ENCODE data around the gene NTN5.
"Not testable (repeated sequence)": the region's sequence is repeated elsewhere in the genome, so short reads cannot be mapped to it uniquely, and the experiment has no call there.

The NTN5 gene

DNA sequence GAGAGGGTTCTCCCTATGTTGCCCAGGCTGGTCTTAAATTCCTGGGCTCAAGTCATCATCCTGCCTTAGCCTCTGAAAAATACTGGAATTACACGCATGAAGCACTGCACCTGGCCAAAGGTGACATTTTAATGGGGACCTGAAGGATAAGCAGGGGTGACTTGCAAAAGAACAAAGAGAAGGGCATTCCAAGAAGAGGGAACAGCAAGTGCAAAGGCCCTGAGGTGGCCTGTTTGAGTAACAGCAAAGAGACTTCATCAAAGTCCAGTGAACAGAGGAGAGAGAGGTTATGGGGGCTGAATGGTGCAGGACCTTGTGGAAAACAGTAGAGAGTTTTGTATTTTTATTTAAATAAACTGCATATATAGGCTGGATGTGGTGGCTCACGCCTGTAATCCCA lies 31.0 kb downstream of the NTN5 start:
- DNase-seq: no peak

- no peak for DNase-seq
Measured at GRCh38 chr19:48639483-48640375, 33.1 kb downstream of the NTN5 start.

DNA sequence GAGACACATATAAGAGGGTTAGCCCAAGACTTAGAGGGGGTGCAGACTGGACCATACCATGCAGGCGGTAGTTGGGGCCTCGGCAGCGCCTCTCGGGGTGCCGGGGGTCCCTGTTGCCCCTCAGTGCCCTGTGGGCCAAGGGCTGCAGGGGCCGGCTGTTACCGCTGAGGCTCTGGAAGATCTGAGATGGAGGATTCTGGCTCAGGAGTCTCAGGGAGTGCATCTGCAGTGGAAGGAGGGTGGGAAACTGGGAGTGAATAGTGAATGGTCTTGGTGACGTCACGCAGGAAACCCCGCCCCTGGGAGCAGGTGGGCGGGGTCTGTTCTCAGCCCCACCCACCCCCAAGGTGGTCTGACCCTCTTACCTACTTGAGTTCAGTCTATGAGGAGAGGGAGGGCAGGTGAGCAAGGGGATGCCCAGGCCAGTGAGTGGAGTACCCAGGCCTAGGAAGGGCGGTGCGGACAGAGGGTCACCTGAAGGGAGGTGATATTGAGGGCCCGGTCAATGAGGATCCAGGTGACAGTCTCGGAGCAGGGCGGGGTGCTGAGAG lies 33.9 kb downstream of the NTN5 start:
- DNase-seq: no peak

DNA sequence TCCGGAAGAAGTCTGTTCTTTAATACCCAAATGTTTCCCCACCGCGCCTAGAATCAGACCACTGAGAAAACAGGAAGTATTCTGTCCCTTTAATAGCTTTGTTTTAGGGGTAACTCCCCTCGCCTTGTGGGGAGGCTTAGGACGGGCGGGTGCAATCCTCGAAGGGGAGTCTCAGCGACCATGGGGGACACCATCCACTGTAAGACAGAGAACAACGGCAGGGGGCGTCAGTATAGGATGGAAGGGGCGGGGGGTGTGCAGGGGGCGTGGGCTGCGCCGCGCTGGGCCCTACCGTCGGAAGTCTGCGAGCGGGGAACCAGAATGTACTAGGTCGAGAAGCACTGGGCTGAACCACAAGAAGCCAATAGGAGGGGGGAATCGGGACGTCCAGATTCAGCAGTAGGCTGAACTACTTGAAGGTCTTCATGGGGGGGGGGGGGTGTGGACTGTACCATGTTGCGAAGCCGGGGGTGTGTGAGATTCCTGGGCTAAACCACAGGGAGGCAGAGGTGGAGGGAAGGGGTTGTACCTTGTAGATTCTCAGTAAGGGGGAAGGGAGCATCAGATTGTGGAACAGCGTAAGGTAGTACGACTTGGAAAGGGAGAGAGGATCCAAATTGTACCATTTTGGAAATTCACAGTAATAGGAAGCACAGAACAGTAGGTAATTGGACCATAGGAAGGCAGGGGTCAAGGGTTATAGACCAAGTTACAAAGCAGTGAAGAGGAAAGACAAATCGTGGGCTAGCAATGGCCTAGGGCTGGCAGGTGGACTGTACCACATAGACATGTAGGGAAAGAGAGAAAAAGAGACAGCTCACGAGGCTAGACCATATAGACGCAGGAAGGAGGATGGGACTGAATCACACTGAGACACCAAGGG lies 34.6 kb downstream of the NTN5 start:
- DNase-seq: peak; percentile 81

DNA sequence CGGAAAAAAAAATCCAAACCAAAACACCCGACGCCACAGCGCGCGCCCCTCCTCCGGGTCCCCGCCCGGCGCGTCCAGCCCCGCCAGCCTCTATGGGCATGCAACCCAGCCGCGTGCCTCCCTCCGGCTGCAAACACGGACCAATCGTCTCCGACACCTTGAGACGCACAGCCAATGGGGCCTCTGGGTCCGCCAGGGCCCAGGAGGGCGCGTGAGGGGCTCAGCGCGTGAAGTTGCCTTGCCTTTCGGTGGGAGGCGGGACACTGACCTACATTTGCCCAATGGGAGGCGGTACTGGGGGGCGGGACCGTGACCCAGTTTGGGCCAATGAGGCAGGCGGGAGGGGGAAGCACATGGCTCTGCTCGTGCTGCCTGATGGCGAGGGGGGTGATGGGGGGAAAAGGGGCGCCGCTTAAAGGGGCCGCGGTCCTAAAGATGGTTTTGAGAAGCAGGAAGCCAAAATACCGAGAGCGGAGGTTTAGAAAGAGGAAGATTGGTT lies 35.3 kb downstream of the NTN5 start:
- DNase-seq: peak; percentile 96

GRCh38 chr19:48636859-48637448 lies 35.9 kb downstream of the NTN5 start, which contains the start of gene DBP:
Gene DBP (minus strand): TSS chr19:48637379. CDS start chr19:48636994, 385 bp downstream.
- DNase-seq: peak; percentile 53

DNA sequence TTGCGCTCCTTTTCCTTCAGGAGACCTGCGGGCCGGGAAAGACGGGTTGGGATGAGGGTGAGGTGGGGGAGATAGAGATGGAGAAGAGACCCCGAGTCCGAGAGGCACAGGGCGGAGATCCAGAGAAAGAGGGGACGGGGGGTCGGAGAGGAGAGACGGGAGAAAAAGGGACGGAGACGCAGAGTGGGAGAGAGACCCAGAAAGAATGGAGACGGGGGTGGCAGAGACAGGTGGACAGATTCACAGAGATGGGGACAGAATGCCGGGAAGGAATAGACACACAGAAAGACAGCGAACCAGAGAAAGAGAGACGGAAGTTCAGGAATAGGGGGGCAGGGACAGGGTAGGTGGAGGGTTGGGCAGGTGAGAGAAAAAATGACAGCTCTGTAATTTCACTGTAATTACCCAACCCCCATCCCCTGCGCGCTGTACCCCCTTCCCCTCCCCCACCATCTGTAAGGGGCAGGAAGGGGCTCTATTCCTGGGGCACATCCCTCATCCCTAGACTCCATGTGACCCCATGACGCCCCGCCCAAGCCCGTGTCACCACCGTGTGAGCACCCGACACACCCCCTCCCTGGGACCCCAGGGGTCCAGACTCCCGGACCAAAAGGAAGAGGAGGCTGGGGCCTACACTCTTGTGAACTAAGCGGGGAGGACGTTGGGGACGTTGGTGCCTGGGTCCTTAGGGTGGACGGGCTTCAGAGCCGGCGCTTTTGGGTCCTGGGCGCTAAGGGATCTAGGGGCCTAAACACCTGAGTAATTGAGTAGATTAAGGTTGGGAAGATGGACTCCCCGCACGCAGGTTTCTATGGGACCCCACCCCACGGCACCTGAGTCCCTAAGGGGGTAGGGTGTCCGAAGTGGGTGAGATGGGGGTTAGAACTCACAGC lies 36.6 kb downstream of the NTN5 start:
- DNase-seq: no peak

- DNase-seq: peak; percentile 56
Measured at GRCh38 chr19:48635263-48635965, 37.4 kb downstream of the NTN5 start.

DNA sequence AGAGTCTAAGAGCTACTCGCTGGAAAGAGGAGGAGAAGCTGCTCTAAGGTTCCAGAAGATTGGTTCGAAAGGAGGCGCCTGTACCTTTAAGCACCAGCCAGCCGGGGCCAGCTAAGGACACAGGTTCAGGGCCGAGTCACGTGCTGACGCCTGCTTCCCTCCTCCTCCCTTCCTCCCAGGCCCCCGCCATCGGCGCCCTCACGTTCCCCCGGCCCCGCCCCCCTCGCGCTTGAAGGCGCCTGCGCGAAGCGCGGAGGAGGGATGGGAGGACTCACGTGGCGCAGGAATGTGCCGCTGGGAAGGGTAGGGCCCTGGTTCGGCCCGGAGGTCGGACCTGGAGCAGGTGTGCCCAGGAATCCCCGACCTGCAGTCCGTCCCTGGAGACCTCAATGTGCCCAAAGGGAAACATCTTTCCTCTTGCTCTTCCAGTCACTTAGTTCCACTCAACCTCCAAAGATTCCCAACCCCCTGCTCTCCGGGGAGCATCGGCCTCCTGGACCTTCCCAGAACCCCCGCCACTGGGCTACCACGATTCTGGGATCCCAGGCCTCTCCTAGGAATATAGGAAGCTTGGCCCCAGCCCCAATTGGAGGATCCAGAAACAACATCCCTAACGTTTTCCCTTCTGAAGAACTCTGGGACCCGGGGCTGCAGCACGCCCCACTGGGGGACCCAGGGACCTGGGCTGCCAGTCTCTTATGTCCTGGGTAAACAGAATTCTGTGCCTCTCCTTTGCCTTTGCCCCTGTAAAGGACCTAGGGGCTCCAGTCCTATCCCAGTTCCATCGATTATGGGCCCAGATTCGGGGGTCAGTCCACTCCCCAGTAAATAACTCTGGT lies 38.2 kb downstream of the NTN5 start:
- DNase-seq: peak; percentile 83

DNA sequence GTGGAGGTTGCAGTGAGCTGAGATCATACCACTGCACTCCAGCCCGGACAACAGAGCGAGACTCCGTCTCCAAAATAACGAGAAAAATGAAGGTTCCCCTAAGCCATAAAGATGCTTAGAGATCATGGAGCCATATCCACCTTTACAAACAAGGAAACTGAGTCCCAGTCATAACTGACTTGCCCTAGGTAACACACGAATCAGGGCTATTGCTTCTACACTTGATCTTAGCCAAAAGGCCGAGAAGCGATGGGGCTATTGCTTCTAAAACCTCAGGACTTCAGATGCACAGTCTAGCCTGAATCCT lies 38.8 kb downstream of the NTN5 start:
- DNase-seq: no peak

- no peak for DNase-seq
Measured at GRCh38 chr19:48633148-48634035, 39.4 kb downstream of the NTN5 start.

GRCh38 chr19:48632692-48633147 lies 40.1 kb downstream of the NTN5 start:
- peak; percentile 31 for DNase-seq

GRCh38 chr19:48632286-48632685 lies 40.5 kb downstream of the NTN5 start:
- DNase-seq: not testable (repeated sequence)

DNA sequence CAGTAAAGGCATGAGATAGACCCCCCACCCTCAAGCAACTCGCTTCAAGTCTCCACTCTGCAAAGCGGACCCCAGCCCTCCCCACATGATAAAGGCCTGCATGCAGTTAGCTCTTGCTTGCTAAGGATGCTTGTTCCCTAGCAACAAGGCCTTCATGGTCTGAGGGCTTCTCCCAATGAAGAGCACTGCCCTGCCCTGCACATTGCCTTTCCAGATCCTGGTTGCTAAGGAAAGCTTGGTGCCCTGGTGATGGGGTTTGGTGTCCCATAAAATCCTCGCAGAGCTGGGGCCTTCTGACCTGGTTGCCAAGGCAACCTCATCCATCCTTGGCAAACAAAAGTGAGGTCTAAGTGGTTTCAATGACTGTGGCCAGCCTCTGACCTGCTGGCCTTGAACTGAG lies 41.6 kb downstream of the NTN5 start:
- no peak for DNase-seq

DNA sequence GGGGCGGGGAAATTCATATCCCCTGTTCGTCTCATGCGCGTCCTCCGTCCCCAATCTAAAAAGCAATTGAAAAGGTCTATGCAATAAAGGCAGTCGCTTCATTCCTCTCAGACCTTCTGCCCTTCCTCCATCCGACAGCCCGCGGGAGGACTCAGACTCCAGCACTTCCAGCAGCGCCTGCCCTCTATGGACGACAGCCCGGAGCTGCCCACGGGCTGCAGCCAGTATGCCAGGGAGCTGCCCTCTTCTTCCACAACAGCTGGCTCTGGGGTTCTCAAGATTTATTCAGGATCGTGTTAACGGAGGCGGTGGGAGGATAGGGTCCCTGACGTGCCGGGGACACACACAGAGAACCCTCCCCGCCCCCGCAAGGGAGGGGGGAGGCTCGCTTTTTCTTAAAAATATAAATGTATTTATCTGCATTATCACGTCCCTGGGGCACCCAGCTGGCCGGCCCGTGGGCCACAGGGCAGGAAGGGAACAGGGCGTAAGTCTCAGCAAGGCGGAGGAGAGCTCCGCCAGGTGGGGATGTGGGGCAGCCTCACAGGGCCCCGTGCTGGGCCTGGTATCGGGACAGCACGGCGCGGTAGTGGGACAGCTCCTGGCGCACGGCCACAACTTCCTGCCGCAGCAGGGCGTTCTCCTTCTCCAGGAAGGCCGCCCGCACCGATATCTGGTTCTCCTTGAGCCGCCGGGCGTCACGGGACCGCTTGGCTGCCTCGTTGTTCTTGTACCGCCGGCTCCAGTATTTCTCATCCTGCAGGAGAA lies 42.3 kb downstream of the NTN5 start:
- no peak for DNase-seq

DNA sequence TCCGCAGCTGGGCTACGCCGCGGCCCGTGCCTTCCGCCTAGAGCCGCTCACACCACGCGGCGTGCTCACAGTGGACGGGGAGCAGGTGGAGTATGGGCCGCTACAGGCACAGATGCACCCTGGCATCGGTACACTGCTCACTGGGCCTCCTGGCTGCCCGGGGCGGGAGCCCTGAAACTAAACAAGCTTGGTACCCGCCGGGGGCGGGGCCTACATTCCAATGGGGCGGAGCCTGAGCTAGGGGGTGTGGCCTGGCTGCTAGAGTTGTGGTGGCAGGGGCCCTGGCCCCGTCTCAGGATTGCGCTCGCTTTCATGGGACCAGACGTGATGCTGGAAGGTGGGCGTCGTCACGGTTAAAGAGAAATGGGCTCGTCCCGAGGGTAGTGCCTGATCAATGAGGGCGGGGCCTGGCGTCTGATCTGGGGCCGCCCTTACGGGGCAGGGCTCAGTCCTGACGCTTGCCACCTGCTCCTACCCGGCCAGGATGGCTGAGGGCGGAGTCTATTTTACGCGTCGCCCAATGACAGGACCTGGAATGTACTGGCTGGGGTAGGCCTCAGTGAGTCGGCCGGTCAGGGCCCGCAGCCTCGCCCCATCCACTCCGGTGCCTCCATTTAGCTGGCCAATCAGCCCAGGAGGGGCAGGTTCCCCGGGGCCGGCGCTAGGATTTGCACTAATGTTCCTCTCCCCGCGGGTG lies 43.1 kb downstream of the NTN5 start:
- DNase-seq: no peak

GRCh38 chr19:48629297-48629598 lies 43.6 kb downstream of the NTN5 start:
- no peak for DNase-seq

All from inflammatory macrophage treated with lipopolysaccharide for 4 hours (primary cell).